ENCODE measurements around the gene ANKDD1A. TPM values are rescaled to one million over a fixed set of nuclear protein-coding genes. Genes with fewer than 3 reads are reported as not detected.

ANKDD1A gene
- total RNA-seq, 1 experiment from 2014 or later = 6.1 TPM

DNA sequence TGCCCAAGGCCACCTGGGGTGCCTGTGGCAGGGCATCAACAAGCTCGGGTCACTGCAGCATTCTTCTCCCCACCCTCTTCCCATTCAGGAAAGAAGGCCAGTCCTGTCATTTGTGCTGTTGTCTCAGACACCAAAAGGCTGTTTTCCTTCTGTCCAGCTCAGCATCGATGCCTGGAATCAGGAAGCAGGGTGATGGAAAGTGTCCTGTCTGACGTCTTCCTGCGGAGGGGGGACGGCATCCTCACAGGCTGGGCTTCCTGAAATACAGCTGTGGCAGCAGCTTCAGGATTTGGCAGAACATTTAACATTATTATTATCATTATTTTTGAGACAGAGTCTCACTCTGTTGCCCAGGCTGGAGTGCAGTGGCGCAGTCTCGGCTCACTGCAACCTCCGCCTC, 33.0 kb upstream of the ANKDD1A start:
- H3K4me3 Mint-ChIP-seq = no peak overlapping the region
- no peaks in the 10 kb centered on the region for H3K9me3 Mint-ChIP-seq
- H3K27me3 Mint-ChIP-seq (ENCODE audit: low read depth) = no peaks in the 10 kb centered on the region
- ATAC-seq (no peak), DNase-seq (ENCODE audit: low spot score) (no peak)
- ChIA-PET POLR2A (interaction anchor here (1.0 kb wide), 1 partner anchor 37 kb away, joined by 3 read pairs; no protein-coding TSS in a partner anchor), CTCF (interaction anchor here (1.0 kb wide), 1 partner anchor 27 kb away, joined by 3 read pairs; no protein-coding TSS in a partner anchor)
- H3K4me1 Mint-ChIP-seq = peaks cover 20% of the 10 kb centered on the region
- H3K36me3 Mint-ChIP-seq = no peaks in the 10 kb centered on the region
- H3K27ac Mint-ChIP-seq = no peak overlapping the region
- TF ChIP-seq NR3C1 (CRISPR knock-in tag; conservative IDR thresholded peaks at IDR 0.05; ENCODE audit: low read depth) (no peak), GABPB1 (CRISPR knock-in tag; IDR thresholded peaks at IDR 0.05) (no peak), ZNF416 (CRISPR knock-in tag; IDR thresholded peaks at IDR 0.05) (no peak), RORB (CRISPR knock-in tag; IDR thresholded peaks at IDR 0.05) (no peak), TCF7 (CRISPR knock-in tag; IDR thresholded peaks at IDR 0.05; ENCODE audit: low read depth) (no peak), EMX1 (CRISPR knock-in tag; IDR thresholded peaks at IDR 0.05) (no peak), NFE2L1 (CRISPR knock-in tag; IDR thresholded peaks at IDR 0.05) (no peak), JUN (CRISPR knock-in tag; IDR thresholded peaks at IDR 0.05) (no peak), ZNF121 (CRISPR knock-in tag; IDR thresholded peaks at IDR 0.05) (no peak), GTF2I (CRISPR knock-in tag; conservative IDR thresholded peaks at IDR 0.05) (no peak), ZNF423 (CRISPR knock-in tag; IDR thresholded peaks at IDR 0.05) (no peak), TEAD1 (CRISPR knock-in tag; IDR thresholded peaks at IDR 0.05) (no peak)
- TF ChIP-seq, protein P1, sequence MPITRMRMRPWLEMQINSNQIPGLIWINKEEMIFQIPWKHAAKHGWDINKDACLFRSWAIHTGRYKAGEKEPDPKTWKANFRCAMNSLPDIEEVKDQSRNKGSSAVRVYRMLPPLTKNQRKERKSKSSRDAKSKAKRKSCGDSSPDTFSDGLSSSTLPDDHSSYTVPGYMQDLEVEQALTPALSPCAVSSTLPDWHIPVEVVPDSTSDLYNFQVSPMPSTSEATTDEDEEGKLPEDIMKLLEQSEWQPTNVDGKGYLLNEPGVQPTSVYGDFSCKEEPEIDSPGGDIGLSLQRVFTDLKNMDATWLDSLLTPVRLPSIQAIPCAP (CRISPR knock-in tag; IDR thresholded peaks at IDR 0.05) = no peak
- TF ChIP-seq, protein P2, sequence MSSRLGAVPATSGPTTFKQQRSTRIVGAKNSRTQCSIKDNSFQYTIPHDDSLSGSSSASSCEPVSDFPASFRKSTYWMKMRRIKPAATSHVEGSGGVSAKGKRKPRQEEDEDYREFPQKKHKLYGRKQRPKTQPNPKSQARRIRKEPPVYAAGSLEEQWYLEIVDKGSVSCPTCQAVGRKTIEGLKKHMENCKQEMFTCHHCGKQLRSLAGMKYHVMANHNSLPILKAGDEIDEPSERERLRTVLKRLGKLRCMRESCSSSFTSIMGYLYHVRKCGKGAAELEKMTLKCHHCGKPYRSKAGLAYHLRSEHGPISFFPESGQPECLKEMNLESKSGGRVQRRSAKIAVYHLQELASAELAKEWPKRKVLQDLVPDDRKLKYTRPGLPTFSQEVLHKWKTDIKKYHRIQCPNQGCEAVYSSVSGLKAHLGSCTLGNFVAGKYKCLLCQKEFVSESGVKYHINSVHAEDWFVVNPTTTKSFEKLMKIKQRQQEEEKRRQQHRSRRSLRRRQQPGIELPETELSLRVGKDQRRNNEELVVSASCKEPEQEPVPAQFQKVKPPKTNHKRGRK (CRISPR knock-in tag; IDR thresholded peaks at IDR 0.05; ENCODE audit: borderline replicate concordance) = no peak
- TF ChIP-seq, protein P3, sequence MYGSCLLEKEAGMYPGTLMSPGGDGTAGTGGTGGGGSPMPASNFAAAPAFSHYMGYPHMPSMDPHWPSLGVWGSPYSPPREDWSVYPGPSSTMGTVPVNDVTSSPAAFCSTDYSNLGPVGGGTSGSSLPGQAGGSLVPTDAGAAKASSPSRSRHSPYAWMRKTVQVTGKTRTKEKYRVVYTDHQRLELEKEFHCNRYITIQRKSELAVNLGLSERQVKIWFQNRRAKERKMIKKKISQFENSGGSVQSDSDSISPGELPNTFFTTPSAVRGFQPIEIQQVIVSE (CRISPR knock-in tag; IDR thresholded peaks at IDR 0.05; ENCODE audit: borderline replicate concordance) = no peak
- TF ChIP-seq, protein P4, sequence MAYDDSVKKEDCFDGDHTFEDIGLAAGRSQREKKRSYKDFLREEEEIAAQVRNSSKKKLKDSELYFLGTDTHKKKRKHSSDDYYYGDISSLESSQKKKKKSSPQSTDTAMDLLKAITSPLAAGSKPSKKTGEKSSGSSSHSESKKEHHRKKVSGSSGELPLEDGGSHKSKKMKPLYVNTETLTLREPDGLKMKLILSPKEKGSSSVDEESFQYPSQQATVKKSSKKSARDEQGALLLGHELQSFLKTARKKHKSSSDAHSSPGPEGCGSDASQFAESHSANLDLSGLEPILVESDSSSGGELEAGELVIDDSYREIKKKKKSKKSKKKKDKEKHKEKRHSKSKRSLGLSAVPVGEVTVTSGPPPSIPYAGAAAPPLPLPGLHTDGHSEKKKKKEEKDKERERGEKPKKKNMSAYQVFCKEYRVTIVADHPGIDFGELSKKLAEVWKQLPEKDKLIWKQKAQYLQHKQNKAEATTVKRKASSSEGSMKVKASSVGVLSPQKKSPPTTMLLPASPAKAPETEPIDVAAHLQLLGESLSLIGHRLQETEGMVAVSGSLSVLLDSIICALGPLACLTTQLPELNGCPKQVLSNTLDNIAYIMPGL (CRISPR knock-in tag; IDR thresholded peaks at IDR 0.05) = no peak
- TF ChIP-seq, protein P5, sequence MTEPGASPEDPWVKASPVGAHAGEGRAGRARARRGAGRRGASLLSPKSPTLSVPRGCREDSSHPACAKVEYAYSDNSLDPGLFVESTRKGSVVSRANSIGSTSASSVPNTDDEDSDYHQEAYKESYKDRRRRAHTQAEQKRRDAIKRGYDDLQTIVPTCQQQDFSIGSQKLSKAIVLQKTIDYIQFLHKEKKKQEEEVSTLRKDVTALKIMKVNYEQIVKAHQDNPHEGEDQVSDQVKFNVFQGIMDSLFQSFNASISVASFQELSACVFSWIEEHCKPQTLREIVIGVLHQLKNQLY (CRISPR knock-in tag; IDR thresholded peaks at IDR 0.05) = no peak
- TF ChIP-seq, protein P6, sequence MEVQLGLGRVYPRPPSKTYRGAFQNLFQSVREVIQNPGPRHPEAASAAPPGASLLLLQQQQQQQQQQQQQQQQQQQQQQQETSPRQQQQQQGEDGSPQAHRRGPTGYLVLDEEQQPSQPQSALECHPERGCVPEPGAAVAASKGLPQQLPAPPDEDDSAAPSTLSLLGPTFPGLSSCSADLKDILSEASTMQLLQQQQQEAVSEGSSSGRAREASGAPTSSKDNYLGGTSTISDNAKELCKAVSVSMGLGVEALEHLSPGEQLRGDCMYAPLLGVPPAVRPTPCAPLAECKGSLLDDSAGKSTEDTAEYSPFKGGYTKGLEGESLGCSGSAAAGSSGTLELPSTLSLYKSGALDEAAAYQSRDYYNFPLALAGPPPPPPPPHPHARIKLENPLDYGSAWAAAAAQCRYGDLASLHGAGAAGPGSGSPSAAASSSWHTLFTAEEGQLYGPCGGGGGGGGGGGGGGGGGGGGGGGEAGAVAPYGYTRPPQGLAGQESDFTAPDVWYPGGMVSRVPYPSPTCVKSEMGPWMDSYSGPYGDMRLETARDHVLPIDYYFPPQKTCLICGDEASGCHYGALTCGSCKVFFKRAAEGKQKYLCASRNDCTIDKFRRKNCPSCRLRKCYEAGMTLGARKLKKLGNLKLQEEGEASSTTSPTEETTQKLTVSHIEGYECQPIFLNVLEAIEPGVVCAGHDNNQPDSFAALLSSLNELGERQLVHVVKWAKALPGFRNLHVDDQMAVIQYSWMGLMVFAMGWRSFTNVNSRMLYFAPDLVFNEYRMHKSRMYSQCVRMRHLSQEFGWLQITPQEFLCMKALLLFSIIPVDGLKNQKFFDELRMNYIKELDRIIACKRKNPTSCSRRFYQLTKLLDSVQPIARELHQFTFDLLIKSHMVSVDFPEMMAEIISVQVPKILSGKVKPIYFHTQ (CRISPR knock-in tag; IDR thresholded peaks at IDR 0.05) = no peak

DNA sequence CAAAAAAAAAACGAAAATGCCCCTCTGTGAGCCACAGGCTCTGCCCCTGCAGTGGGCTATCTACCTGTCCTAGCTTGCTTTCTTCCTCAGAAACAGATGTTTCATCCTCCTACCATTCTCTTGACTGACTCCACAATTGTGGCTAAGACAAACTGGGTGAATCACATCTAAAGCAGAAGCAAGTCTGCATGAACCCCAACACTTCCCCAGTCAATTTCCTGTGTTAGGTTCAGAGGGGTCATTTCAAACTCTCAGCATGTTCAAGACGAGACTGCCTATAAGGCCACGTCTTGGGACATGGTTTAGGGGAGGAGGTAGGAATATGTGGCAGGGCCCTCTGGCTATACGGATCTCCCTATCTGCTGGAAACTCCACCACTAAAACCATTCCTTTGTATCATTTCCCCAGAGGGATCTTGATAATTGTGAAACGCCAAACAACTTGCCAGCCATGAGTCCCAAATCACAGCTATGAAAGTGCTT, 28.6 kb upstream of the ANKDD1A start:
- H3K27me3 Mint-ChIP-seq (ENCODE audit: low read depth) = no peaks in the 10 kb centered on the region
- H3K36me3 Mint-ChIP-seq = no peaks in the 10 kb centered on the region
- DNase-seq (ENCODE audit: low spot score) (no peak), ATAC-seq (no peak)
- H3K9me3 Mint-ChIP-seq = no peaks in the 10 kb centered on the region
- no peak overlapping the region for H3K27ac Mint-ChIP-seq
- ChIA-PET CTCF (interaction anchor here (0.9 kb wide), 1 partner anchor 22 kb away, joined by 3 read pairs; no protein-coding TSS in a partner anchor), POLR2A (no interaction called here)
- H3K4me1 Mint-ChIP-seq = peaks cover 4% of the 10 kb centered on the region
- H3K4me3 Mint-ChIP-seq = no peak overlapping the region
- TF ChIP-seq, protein P7, sequence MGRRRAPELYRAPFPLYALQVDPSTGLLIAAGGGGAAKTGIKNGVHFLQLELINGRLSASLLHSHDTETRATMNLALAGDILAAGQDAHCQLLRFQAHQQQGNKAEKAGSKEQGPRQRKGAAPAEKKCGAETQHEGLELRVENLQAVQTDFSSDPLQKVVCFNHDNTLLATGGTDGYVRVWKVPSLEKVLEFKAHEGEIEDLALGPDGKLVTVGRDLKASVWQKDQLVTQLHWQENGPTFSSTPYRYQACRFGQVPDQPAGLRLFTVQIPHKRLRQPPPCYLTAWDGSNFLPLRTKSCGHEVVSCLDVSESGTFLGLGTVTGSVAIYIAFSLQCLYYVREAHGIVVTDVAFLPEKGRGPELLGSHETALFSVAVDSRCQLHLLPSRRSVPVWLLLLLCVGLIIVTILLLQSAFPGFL (CRISPR knock-in tag; IDR thresholded peaks at IDR 0.05; ENCODE audit: borderline replicate concordance) = no peak
- no peak for TF ChIP-seq PRRX2 (CRISPR knock-in tag; IDR thresholded peaks at IDR 0.05)
- TF ChIP-seq, protein P8, sequence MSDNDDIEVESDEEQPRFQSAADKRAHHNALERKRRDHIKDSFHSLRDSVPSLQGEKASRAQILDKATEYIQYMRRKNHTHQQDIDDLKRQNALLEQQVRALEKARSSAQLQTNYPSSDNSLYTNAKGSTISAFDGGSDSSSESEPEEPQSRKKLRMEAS (CRISPR knock-in tag; IDR thresholded peaks at IDR 0.05) = no peak
- no peak for TF ChIP-seq SOX15 (CRISPR knock-in tag; IDR thresholded peaks at IDR 0.05)
- TF ChIP-seq, protein P9, sequence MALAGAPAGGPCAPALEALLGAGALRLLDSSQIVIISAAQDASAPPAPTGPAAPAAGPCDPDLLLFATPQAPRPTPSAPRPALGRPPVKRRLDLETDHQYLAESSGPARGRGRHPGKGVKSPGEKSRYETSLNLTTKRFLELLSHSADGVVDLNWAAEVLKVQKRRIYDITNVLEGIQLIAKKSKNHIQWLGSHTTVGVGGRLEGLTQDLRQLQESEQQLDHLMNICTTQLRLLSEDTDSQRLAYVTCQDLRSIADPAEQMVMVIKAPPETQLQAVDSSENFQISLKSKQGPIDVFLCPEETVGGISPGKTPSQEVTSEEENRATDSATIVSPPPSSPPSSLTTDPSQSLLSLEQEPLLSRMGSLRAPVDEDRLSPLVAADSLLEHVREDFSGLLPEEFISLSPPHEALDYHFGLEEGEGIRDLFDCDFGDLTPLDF (CRISPR knock-in tag; IDR thresholded peaks at IDR 0.05) = no peak

All from WTC11 (cell line).